Breast epithelium (tissue), 4 donors: ENCODE measurements around the gene MIA3. TPM values are rescaled to one million over a fixed set of nuclear protein-coding genes. Genes with fewer than 3 reads are reported as not detected.

ENCODE experiments used
- DNase-seq, 2 donors: peaks; one replicate each; pipeline ENCODE4 v3.0.0-alpha.2; 2019; ENCODE audit warnings: low spot score in 2 of 2
- H3K27ac ChIP-seq, 2 donors: fragments of 200-600 bp; sonication (generic) in 1 of 2; one replicate each; pipeline ENCODE4 v1.5.1; 2016 to 2019; ENCODE audit warnings: mild to moderate bottlenecking in 1 of 2
- H3K27me3 ChIP-seq, 2 donors: fragments of 200-600 bp; sonication (generic) in 1 of 2; one replicate each; pipeline versions ENCODE4 v1.5.1 to v1.6.0; 2017 to 2019; ENCODE audit warnings: control low read depth in 1 of 2, mild to moderate bottlenecking in 1 of 2
- H3K36me3 ChIP-seq: fragments of 200-600 bp; one replicate; pipeline ENCODE4 v1.5.1; 2019
- H3K4me1 ChIP-seq, 2 donors: fragments of 200-600 bp; sonication (generic); one replicate each; pipeline ENCODE4 v1.5.1; 2016 to 2019; ENCODE audit warnings: control low read depth in 1 of 2
- H3K4me3 ChIP-seq, 3 donors: fragments of 200-600 bp; sonication (generic); 1 replicate in 2 of 3; 2 replicates in 1 of 3; pipeline ENCODE4 v1.5.1; 2016 to 2019; ENCODE audit warnings: mild to moderate bottlenecking in 3 of 3, moderate library complexity in 2 of 3
- H3K9me3 ChIP-seq, 2 donors: fragments of 200-600 bp; sonication (generic) in 1 of 2; one replicate each; pipeline ENCODE4 v1.5.1; 2016 to 2019; ENCODE audit warnings: control low read depth in 1 of 2
- CTCF ChIP-seq, 3 donors: fragments of 450-650 bp; IDR thresholded peaks; one replicate each; pipeline ENCODE4 v1.5.1; 2016 to 2017; ENCODE audit warnings: antibody characterized with exemption in 3 of 3, mild to moderate bottlenecking in 3 of 3, moderate library complexity in 3 of 3
- POLR2A ChIP-seq: fragments of 450-650 bp; IDR thresholded peaks from one replicate; pipeline ENCODE4 v1.6.1; 2016; ENCODE audit warnings: antibody characterized with exemption, mild to moderate bottlenecking, moderate library complexity
- POLR2AphosphoS5 ChIP-seq, 3 donors: sonication (generic); formaldehyde crosslinking; IDR thresholded peaks; one replicate each; pipeline ENCODE4 v1.6.1; 2017; ENCODE audit warnings: antibody characterized with exemption in 3 of 3
- intact Hi-C: fragments of 100-400 bp; cut with DNase I; formaldehyde crosslinking; loops from one replicate; pipeline ENCODE4 v1.15.1; 2023; ENCODE audit warnings: low total_unique reads
- total RNA-seq, 3 donors: library from RNA; depleted of rRNA; stranded (reverse); fragments of >200 nt; gene quantifications; one replicate each; pipeline ENCODE4 v1.1.0, GENCODE V29; 2016

Gene MIA3
- total RNA-seq, 3 donors from 2014 or later: 54.4 to 101 (median 55.7) TPM

GRCh38 chr1:222620566-222620965, 2.7 kb downstream of the MIA3 start:
- H3K4me1 ChIP-seq: no peaks in the 10 kb centered on the region
- H3K27ac ChIP-seq: no peak overlapping the region
- TF ChIP-seq POLR2A: no peak
- TF ChIP-seq POLR2AphosphoS5 (IDR thresholded peaks at IDR 0.05): no peak
- no peak for TF ChIP-seq CTCF (IDR thresholded peaks at IDR 0.05)
- intact Hi-C loops: no loop called here
- no peaks in the 10 kb centered on the region for H3K36me3 ChIP-seq
- H3K27me3 ChIP-seq: no peaks in the 10 kb centered on the region
- no peak overlapping the region for H3K4me3 ChIP-seq
- DNase-seq: no peak
- H3K9me3 ChIP-seq: no peaks in the 10 kb centered on the region

GRCh38 chr1:222622765-222623164, 4.9 kb downstream of the MIA3 start:
- H3K36me3 ChIP-seq: no peaks in the 10 kb centered on the region
- no peaks in the 10 kb centered on the region for H3K4me1 ChIP-seq
- H3K9me3 ChIP-seq: no peaks in the 10 kb centered on the region
- no peaks in the 10 kb centered on the region for H3K27me3 ChIP-seq
- no peak overlapping the region for H3K4me3 ChIP-seq
- no peak overlapping the region for H3K27ac ChIP-seq
- DNase-seq: no peak
- intact Hi-C loops: no loop called here
- no peak for TF ChIP-seq POLR2AphosphoS5 (IDR thresholded peaks at IDR 0.05)
- TF ChIP-seq CTCF (IDR thresholded peaks at IDR 0.05): no peak
- no peak for TF ChIP-seq POLR2A

GRCh38 chr1:222623458-222623857, 5.6 kb downstream of the MIA3 start:
- intact Hi-C loops: no loop called here

GRCh38 chr1:222624214-222624613, 6.3 kb downstream of the MIA3 start:
- H3K9me3 ChIP-seq: no peaks in the 10 kb centered on the region
- no peaks in the 10 kb centered on the region for H3K27me3 ChIP-seq
- no peaks in the 10 kb centered on the region for H3K4me1 ChIP-seq
- TF ChIP-seq POLR2A (no peak), CTCF (IDR thresholded peaks at IDR 0.05) (no peak), POLR2AphosphoS5 (IDR thresholded peaks at IDR 0.05) (no peak)
- no peak overlapping the region for H3K4me3 ChIP-seq
- no peaks in the 10 kb centered on the region for H3K36me3 ChIP-seq
- H3K27ac ChIP-seq: no peak overlapping the region
- no peak for DNase-seq
- intact Hi-C loops: no loop called here

More at GRCh38 chr1:222623458-222623857, 5.6 kb downstream of the MIA3 start:
- no peaks in the 10 kb centered on the region for H3K27me3 ChIP-seq
- no peaks in the 10 kb centered on the region for H3K4me1 ChIP-seq
- no peak for DNase-seq
- no peak overlapping the region for H3K27ac ChIP-seq
- no peaks in the 10 kb centered on the region for H3K36me3 ChIP-seq
- no peak for TF ChIP-seq POLR2AphosphoS5 (IDR thresholded peaks at IDR 0.05)
- no peak overlapping the region for H3K4me3 ChIP-seq
- no peaks in the 10 kb centered on the region for H3K9me3 ChIP-seq

- no peaks in the 10 kb centered on the region for H3K36me3 ChIP-seq
These were observed 9.3 kb downstream of the MIA3 start for GRCh38 chr1:222627232-222627631.

More at GRCh38 chr1:222627232-222627631, 9.3 kb downstream of the MIA3 start:
- Histone ChIP-seq H3K27me3 (no peaks in the 10 kb centered on the region), H3K9me3 (no peaks in the 10 kb centered on the region), H3K4me3 (no peak overlapping the region), H3K27ac (no peak overlapping the region), H3K4me1 (no peaks in the 10 kb centered on the region)
- DNase-seq: no peak
- intact Hi-C loops: no loop called here
- TF ChIP-seq POLR2A (no peak), POLR2AphosphoS5 (IDR thresholded peaks at IDR 0.05) (no peak), CTCF (IDR thresholded peaks at IDR 0.05) (no peak)
